ENCODE results near the gene GSK3B.

GRCh38 chr3:119902061-119902460 lies 192.2 kb downstream of the GSK3B start:
- TF ChIP-seq EP300 (IDR thresholded peaks at IDR 0.05) (no peak), CTCF (IDR thresholded peaks at IDR 0.05) (no peak), POLR2A (IDR thresholded peaks at IDR 0.05) (no peak)

Measured in upper lobe of left lung (tissue), 4 donors.